ENCODE measurements around the gene SECTM1.

SECTM1 gene

DNA sequence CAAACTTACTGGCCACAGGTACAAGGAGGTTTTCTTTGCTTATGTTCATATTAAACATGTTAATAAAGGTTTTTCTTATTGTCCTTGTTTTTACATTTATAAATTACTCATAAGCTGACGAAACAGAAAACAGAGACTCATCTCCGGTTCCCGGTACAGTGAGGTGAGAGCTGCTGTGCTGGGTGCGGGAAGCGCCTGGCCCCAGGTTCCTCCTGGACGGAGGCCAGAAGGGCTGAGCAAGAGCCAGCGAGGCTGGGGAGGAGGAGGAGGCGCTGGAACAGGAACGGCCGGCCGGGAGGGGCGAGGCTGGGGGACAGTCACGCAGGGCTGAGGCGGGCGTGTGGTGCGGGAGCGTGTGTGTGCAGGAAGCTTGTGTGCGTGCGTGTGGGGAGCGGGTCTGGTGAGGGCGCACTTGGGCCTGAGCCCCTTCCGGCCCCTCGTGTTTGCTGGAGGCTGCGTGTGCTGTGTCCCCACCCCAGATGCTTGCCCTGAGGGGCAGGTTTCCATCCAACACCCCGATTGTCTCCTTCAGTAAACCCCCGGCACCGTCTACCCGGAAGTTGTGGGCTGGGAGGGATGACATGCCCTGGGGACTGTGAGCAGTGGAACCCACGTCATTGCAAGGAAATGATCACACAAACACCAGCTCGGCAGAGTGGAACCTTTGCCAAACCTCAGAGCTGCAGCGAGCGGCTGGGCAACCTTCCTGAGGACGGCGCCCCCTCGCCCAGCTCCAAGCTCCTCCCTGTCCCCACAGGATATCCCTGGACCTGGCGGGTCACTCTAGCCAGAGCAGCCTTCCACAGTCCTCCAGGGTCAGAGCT is 35.6 kb downstream of the SECTM1 start:
- DNase-seq, result peak; percentile 50

DNA sequence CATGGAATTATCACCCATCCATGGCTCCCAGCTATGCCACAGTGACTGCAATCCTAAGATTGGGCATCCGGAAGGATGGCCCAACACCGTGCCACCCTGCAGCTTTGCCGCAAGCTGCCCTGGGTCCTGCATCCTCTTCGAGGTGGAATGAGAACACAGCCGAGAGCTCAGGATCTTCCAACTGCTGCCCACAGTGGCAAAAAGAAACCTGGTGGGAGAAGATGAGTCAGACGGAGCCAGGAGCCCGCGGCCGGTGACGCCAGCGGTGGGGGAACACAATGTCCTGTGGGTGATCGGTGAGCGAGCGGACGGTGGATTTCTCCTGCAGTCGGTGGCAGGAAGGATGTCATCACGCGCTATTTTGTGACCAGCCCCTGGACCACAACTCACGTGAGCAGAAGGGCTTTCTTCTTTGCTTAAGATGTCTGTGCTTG is 36.3 kb downstream of the SECTM1 start:
- DNase-seq, result peak; percentile 50

GRCh38 chr17:82296511-82297279 is 36.9 kb downstream of the SECTM1 start:
- DNase-seq, result no peak

DNA sequence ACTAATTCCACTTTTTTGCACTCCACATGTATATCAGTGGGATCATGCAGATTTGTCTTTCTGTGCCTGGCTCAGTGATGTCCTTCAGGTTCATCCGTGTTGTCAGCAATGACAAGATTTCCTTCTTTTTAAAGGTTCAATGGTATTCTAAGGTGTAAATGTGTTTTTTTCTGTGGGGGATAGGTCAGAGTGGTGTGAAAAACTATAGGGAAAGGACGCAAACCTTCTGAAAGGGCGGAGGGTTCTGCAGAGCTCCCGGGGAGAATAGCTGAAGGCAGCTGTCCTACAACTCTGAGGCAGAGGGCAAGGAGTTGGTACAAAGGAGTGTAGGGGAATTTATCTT is 38.1 kb downstream of the SECTM1 start:
- DNase-seq, result no peak

DNA sequence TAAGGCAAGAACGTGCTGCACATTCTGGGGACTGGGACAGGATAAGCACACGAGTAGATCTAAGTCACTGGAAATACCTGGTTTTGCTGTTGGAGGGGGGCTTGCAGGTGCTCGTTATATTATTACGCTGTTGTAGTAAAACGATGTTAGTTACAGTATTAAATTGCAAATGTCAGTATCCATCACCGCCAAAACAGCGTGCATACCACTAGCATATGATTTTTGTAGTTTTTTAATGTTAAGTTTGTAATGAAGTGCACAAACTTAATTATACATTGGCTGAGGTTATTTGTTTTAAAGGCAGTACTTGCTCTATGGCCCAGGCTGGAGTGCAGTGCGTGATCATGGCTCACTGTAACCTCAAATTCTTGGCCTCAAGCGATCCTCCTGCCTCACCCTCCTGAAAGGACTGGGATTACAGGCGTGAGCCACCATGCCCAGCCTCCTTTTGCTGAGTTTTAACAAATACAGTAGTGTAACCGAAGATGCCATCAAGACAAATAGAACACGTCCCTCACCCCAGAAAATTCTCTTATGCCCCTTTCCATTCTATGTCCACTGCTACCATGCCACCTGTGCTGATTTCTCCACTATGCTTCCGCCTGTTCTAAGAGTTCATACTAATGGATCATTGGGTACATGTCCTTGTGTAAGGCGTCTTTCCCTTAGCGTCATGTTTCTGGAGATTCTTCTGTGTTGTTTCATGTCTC is 39.3 kb downstream of the SECTM1 start:
- no peak for DNase-seq

DNA sequence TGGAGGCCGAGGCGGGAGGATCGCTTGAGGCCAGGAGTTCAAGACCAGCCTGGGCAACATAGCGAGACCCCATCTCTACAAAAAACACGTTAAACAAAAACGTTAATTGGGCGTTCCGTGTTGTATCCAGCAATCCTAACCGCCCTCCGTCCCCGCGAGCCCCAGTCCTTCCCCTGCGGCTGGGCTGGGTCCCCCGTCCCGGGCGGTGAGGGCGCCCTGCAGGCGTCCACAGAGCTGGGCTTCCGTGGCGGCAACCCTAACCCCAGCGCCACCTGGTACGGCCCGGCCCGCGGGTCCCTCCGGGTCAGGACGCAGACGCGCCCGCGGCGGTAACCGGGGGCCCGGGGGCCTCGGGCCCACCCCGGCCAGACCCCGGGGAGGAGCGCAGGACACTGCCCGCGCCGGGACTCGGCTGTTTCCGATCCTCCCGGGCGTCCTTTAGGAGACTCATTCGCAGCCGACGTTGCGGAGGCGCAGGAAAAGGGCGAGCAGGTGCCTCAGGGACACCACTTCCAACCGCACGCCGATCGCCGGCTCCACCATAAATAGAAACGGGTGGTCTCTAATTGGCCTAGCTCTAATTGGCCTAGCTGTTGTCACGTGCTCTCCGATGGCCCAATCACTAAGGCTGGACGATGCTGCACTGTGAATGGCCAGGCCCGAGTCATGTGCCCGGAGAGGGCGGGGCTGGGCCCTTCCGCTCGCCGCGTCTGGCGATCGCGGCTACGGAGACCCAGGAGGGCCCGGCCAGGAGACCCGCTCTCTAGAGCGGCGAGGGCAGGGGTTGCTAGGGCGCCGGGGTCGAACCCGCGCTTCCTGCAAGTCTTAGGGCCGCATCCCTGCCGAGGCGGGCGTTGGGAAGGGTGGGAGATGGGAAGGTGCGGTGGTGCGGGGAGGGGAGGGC is 41.1 kb downstream of the SECTM1 start:
- peak; percentile 99 for DNase-seq

DNA sequence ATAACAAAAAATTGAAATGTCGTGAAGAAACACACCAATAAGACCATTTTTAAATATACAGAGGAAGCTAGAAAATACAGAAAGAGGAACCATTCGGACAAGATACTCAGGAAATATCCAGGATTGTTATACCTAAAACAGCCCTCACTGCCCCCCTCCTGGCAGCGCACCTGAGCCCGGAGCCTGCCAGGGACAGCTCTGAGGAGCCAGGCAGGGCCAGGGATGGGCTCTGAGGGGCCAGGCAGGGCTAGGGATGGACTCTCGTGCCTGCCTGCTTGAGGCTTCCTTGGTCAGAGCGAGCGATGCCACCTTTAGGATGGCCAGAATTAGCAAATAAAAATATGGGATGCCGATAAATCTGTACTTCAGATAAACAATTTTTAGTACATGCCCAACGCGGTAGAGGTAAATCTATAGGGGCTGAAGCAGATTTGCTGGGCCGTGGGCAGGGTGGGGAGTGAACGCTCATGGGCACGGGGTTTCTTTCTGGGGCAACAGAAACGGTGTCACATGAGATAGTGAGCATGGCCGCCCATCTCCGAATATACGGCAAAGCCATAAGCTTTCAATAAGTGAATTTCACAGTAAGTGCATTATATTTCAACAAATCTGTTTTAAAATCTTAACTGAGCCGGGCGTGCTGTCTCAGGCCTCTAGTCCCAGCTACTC is 41.9 kb downstream of the SECTM1 start:
- DNase-seq, result no peak

DNA sequence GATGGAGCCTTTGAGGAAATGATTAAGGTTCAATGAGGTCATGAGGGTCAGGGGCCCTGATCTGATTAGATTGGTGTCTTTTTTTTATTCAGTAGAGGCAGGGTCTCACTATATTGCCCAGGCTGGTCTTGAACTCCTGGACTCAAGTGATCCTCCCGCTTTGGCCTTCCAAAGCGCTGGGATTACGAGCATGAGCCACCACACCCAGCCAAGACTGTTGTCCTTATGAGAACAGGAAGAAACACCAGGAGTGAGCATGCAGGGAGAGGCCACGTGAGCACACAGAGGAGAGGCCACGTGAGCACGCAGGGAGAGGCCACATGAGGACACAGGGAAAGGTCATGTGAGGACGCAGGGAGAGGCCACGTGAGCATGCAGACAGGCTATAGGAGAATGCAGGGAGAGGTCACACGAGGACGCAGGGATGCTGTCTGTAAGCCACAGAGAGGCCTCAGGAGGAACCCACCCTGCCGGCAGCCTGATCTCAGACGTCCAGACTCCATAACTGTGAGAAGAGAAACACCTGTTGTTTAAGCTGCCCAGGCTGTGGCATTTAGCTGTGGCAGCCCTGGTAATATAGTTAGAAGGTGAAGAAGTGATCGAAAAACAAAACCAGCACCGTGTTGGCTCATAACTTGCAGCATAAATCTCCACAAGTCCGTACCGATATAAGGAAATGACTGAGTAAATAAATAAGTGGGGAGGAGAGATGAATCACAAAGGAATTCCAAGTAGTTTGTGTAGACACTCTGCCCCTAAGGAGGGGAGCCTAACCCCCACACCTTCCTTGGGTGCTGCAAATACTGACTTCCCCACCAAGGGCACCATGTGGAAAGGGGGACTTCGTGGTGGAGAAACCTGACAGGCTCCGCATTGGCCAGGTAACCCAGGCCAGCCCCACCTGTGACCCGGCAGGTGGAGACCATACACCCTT is 45.4 kb downstream of the SECTM1 start:
- no peak for DNase-seq

GRCh38 chr17:82287013-82287867 is 46.3 kb downstream of the SECTM1 start:
- DNase-seq, result no peak

DNA sequence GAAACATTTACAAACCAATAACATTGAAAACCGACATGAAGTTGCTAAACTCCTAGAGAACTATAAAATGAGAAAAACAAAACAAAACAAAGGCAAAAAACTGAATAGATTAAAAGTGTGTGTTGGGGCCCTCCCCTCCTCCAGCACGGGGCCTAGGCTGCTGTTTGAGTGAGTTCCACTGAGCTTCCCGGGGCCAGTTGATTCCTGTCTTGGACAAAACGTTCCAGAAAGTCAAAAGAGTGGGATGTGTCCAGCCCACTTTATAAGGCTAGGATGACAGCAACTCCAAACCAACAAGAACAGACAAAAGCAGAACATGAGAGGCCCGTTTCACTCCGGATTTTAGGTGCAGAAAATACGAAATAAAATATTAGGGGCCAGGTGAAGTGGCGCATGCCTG is 48.4 kb downstream of the SECTM1 start:
- DNase-seq, result no peak

DNA sequence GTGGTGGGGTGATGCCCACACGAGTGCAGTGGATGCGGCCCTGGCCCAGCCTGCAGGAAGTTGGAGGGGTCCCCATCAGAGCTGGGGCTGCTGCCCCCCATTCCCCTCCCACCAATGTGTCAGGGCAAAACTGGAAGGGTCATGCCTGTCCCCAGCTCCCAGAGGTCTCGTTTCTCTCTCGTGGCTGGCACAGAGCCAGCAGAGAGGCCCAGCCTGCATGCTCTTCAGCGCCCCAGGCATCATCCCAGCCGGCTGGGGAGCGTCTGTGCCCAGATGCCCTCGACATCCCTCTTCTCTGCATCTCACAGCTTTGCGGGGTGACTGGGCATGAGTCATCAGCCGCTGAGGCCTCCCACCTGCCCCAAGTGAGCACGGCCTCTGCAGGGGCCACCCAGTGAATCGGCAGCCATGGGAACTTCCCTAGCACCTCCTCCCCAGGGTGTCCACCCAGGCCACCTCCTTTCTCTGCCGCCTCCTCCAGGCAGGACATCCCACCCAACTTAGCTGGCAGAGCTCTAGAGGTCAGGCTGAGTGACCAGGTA is 50.3 kb downstream of the SECTM1 start:
- peak; percentile 15 for DNase-seq

DNA sequence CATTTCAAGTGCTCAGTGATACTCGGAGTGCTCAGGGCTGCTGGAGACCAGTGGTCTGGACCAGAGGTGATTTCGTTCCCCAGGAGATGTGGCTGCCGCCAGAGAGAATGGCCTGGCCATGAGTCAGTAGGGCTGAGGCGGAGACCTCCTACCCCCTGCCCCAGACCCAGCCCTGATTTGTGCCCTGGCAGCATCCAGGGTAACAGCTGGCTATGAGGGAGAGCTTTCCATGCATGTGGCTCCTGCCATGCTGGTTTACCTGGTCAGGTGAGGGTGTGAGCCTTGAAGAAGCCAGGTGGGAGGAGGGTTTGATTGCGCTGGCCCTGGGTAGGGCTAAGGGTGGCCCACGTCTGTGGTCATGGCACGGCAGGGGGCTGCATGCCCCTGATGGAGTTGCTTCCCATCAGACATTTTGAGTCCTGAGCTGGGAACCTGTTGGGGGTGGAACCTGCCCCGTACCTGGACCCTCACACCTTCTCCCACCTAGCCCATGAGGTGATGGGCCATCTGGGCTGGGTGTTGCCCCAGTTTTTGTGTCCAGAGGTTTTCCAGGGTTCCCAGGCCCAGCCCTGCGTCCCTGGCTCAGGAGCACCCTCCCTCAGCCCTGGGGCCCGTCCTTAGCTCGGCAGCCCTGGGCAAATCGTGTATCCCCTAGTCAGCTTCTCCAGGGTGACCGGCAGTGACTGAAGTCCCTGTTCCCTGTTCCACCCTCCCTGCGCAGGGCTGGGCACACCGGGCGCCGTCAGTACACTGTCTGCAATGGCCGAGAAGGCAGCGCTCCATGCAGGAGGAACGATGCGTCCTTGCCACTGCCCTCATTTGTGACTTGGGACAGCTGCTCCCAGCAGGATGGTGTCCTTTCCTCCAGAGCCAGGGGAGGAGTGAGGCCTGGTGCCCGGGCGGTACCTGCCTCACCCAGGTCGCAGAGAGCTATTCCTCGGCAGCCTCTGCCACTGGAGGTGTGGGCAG is 51.0 kb downstream of the SECTM1 start:
- DNase-seq, result no peak

DNA sequence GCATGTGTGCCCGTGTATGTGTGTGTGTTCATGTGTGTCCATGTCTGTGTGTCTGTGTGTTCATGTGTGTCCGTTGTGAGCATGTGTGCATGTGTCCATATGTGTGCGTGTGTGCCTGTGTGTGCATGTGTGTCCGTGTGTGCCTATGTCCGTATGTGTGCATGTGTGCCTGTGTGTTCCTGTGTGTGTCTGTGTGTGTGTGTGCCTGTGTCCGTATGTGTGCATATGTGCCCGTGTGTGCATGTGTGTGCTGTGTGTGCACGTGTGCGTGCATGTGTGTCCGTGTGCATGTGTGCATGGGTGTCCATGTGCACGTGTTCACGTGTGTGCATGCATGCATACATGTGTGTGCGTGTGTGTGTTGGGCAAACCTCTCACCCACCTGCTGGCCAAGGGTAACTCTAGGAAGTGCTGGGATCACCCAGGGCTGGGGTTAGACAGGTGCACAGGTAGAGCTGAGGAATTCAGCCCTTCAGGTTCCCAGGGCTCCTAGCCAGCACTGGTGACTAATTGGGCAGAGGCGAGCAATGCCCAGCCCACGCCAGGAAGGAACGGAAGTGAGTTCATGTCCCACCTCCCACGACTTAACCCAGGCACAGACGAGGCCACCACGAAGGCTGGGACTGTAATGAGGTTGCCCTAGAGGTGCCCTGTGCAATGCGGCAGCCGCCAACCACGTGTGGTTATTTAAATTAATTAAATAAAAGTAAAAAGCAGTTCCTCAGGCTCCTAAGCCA is 51.9 kb downstream of the SECTM1 start:
- DNase-seq, result no peak

DNA sequence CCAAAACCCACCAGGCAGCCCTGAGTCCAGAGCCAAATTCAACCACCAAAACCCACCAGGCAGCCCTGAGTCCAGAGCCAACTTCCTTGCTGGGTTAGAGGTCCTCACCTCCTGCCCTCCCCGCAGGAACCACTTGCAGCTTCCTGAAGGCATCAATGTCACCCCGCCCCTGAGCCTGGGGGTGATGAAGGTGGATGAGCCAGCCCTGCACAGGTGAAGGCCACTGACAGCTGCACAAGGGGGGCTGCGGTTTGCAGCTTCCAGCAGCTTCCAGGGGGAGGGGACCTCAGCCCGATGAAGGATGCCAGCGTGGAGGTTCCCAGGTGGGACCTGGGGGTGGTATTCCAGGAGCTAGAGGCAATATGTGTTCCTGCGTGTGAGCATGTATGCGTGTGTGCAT is 52.5 kb downstream of the SECTM1 start:
- DNase-seq, result no peak

GRCh38 chr17:82280537-82280936 is 53.0 kb downstream of the SECTM1 start:
- no peak for DNase-seq

- DNase-seq, result no peak
Measured at GRCh38 chr17:82278786-82279391, 54.7 kb downstream of the SECTM1 start.

- no peak for DNase-seq
Measured at GRCh38 chr17:82278308-82278707, 55.3 kb downstream of the SECTM1 start.

Measured in NCI-H1092 treated with DMSO at 0.1 percent for 48 hours (cell line).